OCI-LY1 (cell line): ENCODE data around the gene LTBP1.

Experiments used
- H2AFZ ChIP-seq: fragments of 200-600 bp; sonication (generic), shearing (Covaris generic); 2 replicates; pipeline ENCODE4 v1.6.0; 2014; ENCODE audit warnings: antibody characterized with exemption, mild to moderate bottlenecking, low read length
- H3F3A ChIP-seq: fragments of 200-600 bp; sonication (generic), shearing (Covaris generic); 2 replicates; pipeline ENCODE4 v1.6.0; 2014; ENCODE audit warnings: mild to moderate bottlenecking, antibody characterized with exemption, low read length, moderate library complexity; ENCODE audit not compliant: insufficient read depth
- H3K27ac ChIP-seq: fragments of 200-600 bp; sonication (generic); 2 replicates; pipeline ENCODE4 v1.5.1; 2014; ENCODE audit warnings: low read length, mixed run types, mild to moderate bottlenecking, low read depth; ENCODE audit not compliant: poor library complexity, severe bottlenecking
- H3K27me3 ChIP-seq: fragments of 200-600 bp; sonication (generic); 2 replicates; pipeline ENCODE4 v1.6.0; 2014; ENCODE audit warnings: antibody characterized with exemption, mild to moderate bottlenecking, low read length, moderate library complexity; ENCODE audit not compliant: insufficient read depth
- H3K36me3 ChIP-seq: fragments of 200-600 bp; sonication (generic); 2 replicates; pipeline ENCODE4 v1.6.1; 2014; ENCODE audit warnings: mild to moderate bottlenecking, antibody characterized with exemption, low read length, moderate library complexity, mixed read lengths; ENCODE audit not compliant: insufficient read depth
- H3K4me1 ChIP-seq: fragments of 200-600 bp; sonication (generic); 2 replicates; pipeline ENCODE4 v1.5.1; 2014; ENCODE audit warnings: mild to moderate bottlenecking, low read length, moderate library complexity; ENCODE audit not compliant: insufficient read depth, severe bottlenecking
- H3K4me2 ChIP-seq: fragments of 200-600 bp; sonication (generic), shearing (Covaris generic); 2 replicates; pipeline ENCODE4 v1.6.1; 2014; ENCODE audit warnings: low read length
- H3K4me3 ChIP-seq: fragments of 200-600 bp; sonication (generic); 2 replicates; pipeline ENCODE4 v1.5.1; 2014; ENCODE audit warnings: low read length, low read depth, mild to moderate bottlenecking, mixed read lengths; ENCODE audit not compliant: poor library complexity, severe bottlenecking
- H3K79me2 ChIP-seq: fragments of 200-600 bp; shearing (Covaris generic); 2 replicates; pipeline ENCODE4 v1.6.1; 2016; ENCODE audit warnings: mixed run types, low read length, mixed read lengths; ENCODE audit not compliant: insufficient read depth
- H3K9ac ChIP-seq: fragments of 200-600 bp; sonication (generic), shearing (Covaris generic); 2 replicates; pipeline ENCODE4 v1.6.1; 2014; ENCODE audit warnings: mild to moderate bottlenecking, low read length, mixed read lengths
- H3K9me2 ChIP-seq: fragments of 200-600 bp; sonication (generic), shearing (Covaris generic); 2 replicates; pipeline ENCODE4 v1.6.1; 2014; ENCODE audit warnings: low read depth, mild to moderate bottlenecking, low read length, mixed read lengths
- H3K9me3 ChIP-seq: fragments of 200-600 bp; shearing (Covaris generic); 2 replicates; pipeline ENCODE4 v1.6.1; 2014; ENCODE audit warnings: low read length, mixed read lengths
- H4K20me1 ChIP-seq: fragments of 200-600 bp; sonication (generic), shearing (Covaris generic); 2 replicates; pipeline ENCODE4 v1.6.0; 2016; ENCODE audit warnings: mild to moderate bottlenecking, low read length; ENCODE audit not compliant: insufficient read depth
- EZH2 ChIP-seq: fragments of 200-600 bp; sonication (generic), shearing (Covaris generic); IDR thresholded peaks from 2 replicates; pipeline ENCODE4 v1.8.0; 2017; ENCODE audit warnings: borderline replicate concordance, mixed run types, mild to moderate bottlenecking, antibody characterized with exemption, low read length, moderate library complexity, mixed read lengths
- TF ChIP-seq, protein P1 (sequence below): fragments of 200-600 bp; sonication (generic), shearing (Covaris generic); IDR thresholded peaks from 2 replicates; pipeline ENCODE4 v1.5.1; 2017; ENCODE audit warnings: mild to moderate bottlenecking, antibody characterized with exemption, low read length, moderate library complexity, mixed read lengths

The LTBP1 gene

DNA sequence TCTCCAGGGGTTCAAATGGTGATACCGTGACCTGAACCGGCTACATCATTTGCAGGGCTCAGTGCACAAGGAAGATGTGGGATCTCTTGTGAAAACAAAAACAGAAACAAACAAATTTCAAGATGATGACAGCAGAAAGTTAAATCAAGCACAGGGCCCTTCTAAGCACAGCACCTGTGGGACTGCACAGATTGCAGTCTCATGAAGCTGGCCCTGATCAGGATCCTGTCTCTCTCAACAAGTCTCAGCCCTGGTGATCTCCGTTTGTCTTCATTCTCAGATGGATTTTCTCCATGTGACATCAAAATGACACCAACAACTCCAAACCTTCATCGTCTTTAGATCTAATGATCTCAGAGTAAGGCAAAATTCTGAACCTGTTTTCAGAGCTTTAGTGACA is 39.7 kb downstream of the LTBP1 start:
- no peaks in the 10 kb centered on the region for H3F3A ChIP-seq
- H3K4me3 ChIP-seq = no peak overlapping the region
- no peaks in the 10 kb centered on the region for H3K9me2 ChIP-seq
- no peak overlapping the region for H2AFZ ChIP-seq
- TF ChIP-seq EZH2 = no peak
- TF ChIP-seq, protein P1, sequence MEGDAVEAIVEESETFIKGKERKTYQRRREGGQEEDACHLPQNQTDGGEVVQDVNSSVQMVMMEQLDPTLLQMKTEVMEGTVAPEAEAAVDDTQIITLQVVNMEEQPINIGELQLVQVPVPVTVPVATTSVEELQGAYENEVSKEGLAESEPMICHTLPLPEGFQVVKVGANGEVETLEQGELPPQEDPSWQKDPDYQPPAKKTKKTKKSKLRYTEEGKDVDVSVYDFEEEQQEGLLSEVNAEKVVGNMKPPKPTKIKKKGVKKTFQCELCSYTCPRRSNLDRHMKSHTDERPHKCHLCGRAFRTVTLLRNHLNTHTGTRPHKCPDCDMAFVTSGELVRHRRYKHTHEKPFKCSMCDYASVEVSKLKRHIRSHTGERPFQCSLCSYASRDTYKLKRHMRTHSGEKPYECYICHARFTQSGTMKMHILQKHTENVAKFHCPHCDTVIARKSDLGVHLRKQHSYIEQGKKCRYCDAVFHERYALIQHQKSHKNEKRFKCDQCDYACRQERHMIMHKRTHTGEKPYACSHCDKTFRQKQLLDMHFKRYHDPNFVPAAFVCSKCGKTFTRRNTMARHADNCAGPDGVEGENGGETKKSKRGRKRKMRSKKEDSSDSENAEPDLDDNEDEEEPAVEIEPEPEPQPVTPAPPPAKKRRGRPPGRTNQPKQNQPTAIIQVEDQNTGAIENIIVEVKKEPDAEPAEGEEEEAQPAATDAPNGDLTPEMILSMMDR = no peak
- no peak overlapping the region for H3K27ac ChIP-seq
- H3K36me3 ChIP-seq = peaks cover 96% of the 10 kb centered on the region
- no peaks in the 10 kb centered on the region for H3K27me3 ChIP-seq
- no peak overlapping the region for H3K4me2 ChIP-seq
- peaks cover 8% of the 10 kb centered on the region for H3K9me3 ChIP-seq
- peaks cover 90% of the 10 kb centered on the region for H3K79me2 ChIP-seq
- H4K20me1 ChIP-seq = no peaks in the 10 kb centered on the region
- H3K4me1 ChIP-seq = no peaks in the 10 kb centered on the region
- no peak overlapping the region for H3K9ac ChIP-seq

DNA sequence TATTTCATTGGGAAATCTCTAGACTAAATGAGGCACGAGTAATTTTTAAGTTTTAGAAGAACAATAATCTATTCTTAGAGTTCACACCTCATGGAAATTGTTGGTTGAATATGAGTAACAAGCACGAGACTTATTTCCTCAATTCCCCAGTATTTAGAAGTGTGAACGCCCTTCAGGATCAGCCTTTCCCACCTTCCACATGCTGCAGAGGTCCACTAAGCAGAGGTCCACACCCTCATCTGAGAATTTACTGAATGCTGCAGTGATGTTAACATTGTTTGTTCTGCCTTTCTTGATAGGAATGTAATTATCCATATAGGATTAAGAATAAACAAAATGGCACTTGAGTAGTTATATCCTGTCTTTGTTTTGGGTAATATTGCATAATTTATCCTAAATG is 41.8 kb downstream of the LTBP1 start:
- H4K20me1 ChIP-seq = no peaks in the 10 kb centered on the region
- TF ChIP-seq EZH2 = no peak
- TF ChIP-seq, protein P1 = no peak
- no peaks in the 10 kb centered on the region for H3K4me1 ChIP-seq
- no peaks in the 10 kb centered on the region for H3K27me3 ChIP-seq
- H3K27ac ChIP-seq = no peak overlapping the region
- H3K9ac ChIP-seq = no peak overlapping the region
- no peaks in the 10 kb centered on the region for H3F3A ChIP-seq
- H3K4me3 ChIP-seq = no peak overlapping the region
- H3K9me2 ChIP-seq = no peaks in the 10 kb centered on the region
- H3K4me2 ChIP-seq = no peak overlapping the region
- peaks cover 98% of the 10 kb centered on the region for H3K79me2 ChIP-seq
- no peak overlapping the region for H2AFZ ChIP-seq
- peaks cover 97% of the 10 kb centered on the region for H3K36me3 ChIP-seq
- peaks cover 4% of the 10 kb centered on the region; the same call in 1 of the 2 replicates for H3K9me3 ChIP-seq

DNA sequence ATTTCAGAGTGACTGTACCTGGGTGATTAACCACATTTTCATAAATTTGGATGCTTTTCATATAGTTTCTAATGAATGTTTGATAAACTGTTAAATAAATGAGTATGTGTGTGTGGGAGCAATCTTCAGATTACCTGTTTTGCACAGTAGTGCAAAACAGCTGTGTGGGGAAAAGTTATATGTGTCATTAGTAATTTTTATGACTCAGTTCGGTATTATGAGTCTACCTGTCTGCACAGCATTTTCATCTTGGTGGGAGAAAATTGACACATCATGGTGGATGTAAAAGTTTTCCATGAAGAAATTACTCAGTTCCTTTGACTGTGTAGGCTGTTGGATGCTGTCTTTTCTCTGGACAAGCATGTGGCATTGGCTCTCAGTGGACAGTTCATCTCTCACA is 43.8 kb downstream of the LTBP1 start:
- Histone ChIP-seq H3K4me2 (no peak overlapping the region), H3K9me2 (no peaks in the 10 kb centered on the region), H3K27ac (no peak overlapping the region), H3K27me3 (no peaks in the 10 kb centered on the region), H3K9me3 (peaks cover 4% of the 10 kb centered on the region), H3K4me3 (no peak overlapping the region), H3F3A (no peaks in the 10 kb centered on the region), H3K36me3 (peaks cover 99% of the 10 kb centered on the region), H3K4me1 (no peaks in the 10 kb centered on the region), H2AFZ (no peak overlapping the region), H3K79me2 (peaks cover 97% of the 10 kb centered on the region), H4K20me1 (no peaks in the 10 kb centered on the region), H3K9ac (no peak overlapping the region)
- TF ChIP-seq, protein P1 = no peak
- no peak for TF ChIP-seq EZH2
